Activated CD4-positive, alpha-beta T cell treated with anti-CD3 and anti-CD28 coated beads for 36 hours (primary cell): ENCODE measurements around the gene LOC101059915.
"Not testable (repeated sequence)": the region's sequence is repeated elsewhere in the genome, so short reads cannot be mapped to it uniquely, and the experiment has no call there.

Experiments used
- ATAC-seq: fragments of 200-7000 bp; cut with Tn5 transposase; one replicate; pipeline ENCODE4 v1.10.0; 2021; ENCODE audit warnings: mild to moderate bottlenecking, moderate library complexity
- CTCF ChIA-PET: fragments of 350-600 bp; sonication (Branson Sonifier 250); formaldehyde crosslinking; loops from one replicate; lab custom pipeline; 2021; ENCODE audit warnings: antibody characterized with exemption; lab: Charles Lee
- POLR2A ChIA-PET: fragments of 350-600 bp; sonication (Branson Sonifier 250); formaldehyde crosslinking; loops from one replicate; lab custom pipeline; 2021; ENCODE audit warnings: antibody characterized with exemption, inconsistent platforms; lab: Charles Lee
- DNase-seq: peaks from one replicate; pipeline ENCODE4 v3.0.0-alpha.2; 2020
- H3K27ac Mint-ChIP-seq: one replicate; pipeline ENCODE4 v1.8.0; 2021; ENCODE audit warnings: mixed read lengths
- H3K27me3 Mint-ChIP-seq: one replicate; pipeline ENCODE4 v1.8.0; 2021; ENCODE audit warnings: mixed read lengths
- H3K36me3 Mint-ChIP-seq: one replicate; pipeline ENCODE4 v1.8.0; 2021; ENCODE audit warnings: low read depth, mixed read lengths
- H3K4me1 Mint-ChIP-seq: one replicate; pipeline ENCODE4 v1.8.0; 2021; ENCODE audit warnings: mixed read lengths
- H3K4me3 Mint-ChIP-seq: one replicate; pipeline ENCODE4 v1.8.0; 2021; ENCODE audit warnings: mild to moderate bottlenecking, moderate library complexity, mixed read lengths
- H3K9me3 Mint-ChIP-seq: one replicate; pipeline ENCODE4 v1.8.0; 2021; ENCODE audit warnings: low read depth, mixed read lengths
- intact Hi-C, 2 experiments: fragments of 100-400 bp; cut with DNase I in 1 of 2; cut with micrococcal nuclease in 1 of 2; formaldehyde crosslinking; loops; one replicate each; pipeline versions ENCODE4 v1.14.2 to v1.15.1; 2022 to 2024; cut with DNase I, micrococcal nuclease

LOC101059915 gene

GRCh38 chrX:71671938-71672337 lies 4.6 kb downstream of the LOC101059915 start:
- ATAC-seq, result no peak
- DNase-seq, result no peak
- ChIA-PET CTCF (no interaction called here), POLR2A (no interaction called here)
- Mint-ChIP-seq H3K4me1 (peaks cover 23% of the 10 kb centered on the region), H3K36me3 (no peaks in the 10 kb centered on the region), H3K9me3 (no peaks in the 10 kb centered on the region), H3K4me3 (no peak overlapping the region), H3K27me3 (peaks cover 4% of the 10 kb centered on the region), H3K27ac (no peak overlapping the region)
- intact Hi-C loops, result no loop called here

GRCh38 chrX:71675636-71676035 lies 8.3 kb downstream of the LOC101059915 start:
- H3K27me3 Mint-ChIP-seq, H3K36me3 Mint-ChIP-seq, H3K9me3 Mint-ChIP-seq, DNase-seq, H3K27ac Mint-ChIP-seq, CTCF ChIA-PET, H3K4me3 Mint-ChIP-seq, intact Hi-C loops, POLR2A ChIA-PET, ATAC-seq: not testable (repeated sequence)
- peaks cover 16% of the 10 kb centered on the region for H3K4me1 Mint-ChIP-seq

GRCh38 chrX:71676068-71676795 lies 8.9 kb downstream of the LOC101059915 start:
- intact Hi-C loops, H3K27ac Mint-ChIP-seq, ATAC-seq, H3K4me3 Mint-ChIP-seq, H3K9me3 Mint-ChIP-seq, H3K36me3 Mint-ChIP-seq, CTCF ChIA-PET, POLR2A ChIA-PET, DNase-seq, H3K27me3 Mint-ChIP-seq: not testable (repeated sequence)
- peaks cover 10% of the 10 kb centered on the region for H3K4me1 Mint-ChIP-seq

DNA sequence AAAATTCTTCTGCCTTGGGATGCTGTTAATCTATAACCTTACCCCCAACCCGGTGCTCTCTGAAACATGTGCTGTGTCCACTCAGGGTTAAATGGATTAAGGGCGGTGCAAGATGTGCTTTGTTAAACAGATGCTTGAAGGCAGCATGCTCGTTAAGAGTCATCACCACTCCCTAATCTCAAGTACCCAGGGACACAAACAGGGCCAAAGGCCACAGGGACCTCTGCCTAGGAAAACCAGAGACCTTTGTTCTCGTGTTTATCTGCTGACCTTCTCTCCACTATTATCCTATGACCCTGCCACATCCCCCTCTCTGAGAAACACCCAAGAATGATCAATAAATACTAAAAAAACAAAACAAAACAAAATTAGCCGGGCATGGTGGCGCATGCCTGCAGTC lies 9.8 kb downstream of the LOC101059915 start:
- intact Hi-C loops, CTCF ChIA-PET: not testable (repeated sequence)

DNA sequence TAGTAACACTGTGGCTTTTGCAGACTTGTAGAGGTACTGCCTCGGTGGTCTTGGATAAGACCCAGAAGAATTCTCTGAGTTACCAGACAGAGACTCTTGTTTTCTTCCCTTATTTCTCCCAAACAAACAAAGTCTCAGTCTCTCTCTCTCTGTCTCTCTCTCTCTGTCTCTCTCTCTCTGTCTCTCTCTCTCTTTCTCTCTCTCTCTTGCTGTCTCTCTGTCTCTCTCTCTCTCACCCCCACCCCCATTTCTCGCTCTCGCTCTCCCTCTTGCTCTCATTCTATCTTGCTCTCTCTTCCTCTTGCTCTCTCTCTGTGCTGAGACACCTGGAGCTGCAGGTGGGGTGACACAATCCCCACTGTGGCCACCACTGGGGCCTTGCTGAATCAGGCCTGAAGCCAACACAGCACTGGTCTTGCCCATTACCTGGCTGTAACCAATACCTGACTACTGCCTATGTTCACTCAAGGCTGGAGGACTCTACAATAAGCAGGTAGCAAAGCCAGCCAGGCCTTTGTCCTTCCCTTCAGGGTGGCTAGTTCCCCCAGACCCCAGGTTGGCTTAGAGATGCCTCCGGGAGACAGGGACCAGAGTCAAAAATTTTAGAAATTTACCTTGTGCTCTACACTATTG lies 12.3 kb downstream of the LOC101059915 start:
- ChIA-PET POLR2A (no interaction called here), CTCF (no interaction called here)
- H3K27ac Mint-ChIP-seq, result no peak overlapping the region
- intact Hi-C loops, result no loop called here
- DNase-seq, result no peak
- no peak overlapping the region for H3K4me3 Mint-ChIP-seq
- H3K9me3 Mint-ChIP-seq, result no peaks in the 10 kb centered on the region
- H3K36me3 Mint-ChIP-seq, result no peaks in the 10 kb centered on the region
- H3K27me3 Mint-ChIP-seq, result peaks cover 1% of the 10 kb centered on the region
- ATAC-seq, result no peak
- H3K4me1 Mint-ChIP-seq, result no peaks in the 10 kb centered on the region

More for the DNA sequence above, 9.8 kb downstream of the LOC101059915 start:
- ATAC-seq, H3K27ac Mint-ChIP-seq, POLR2A ChIA-PET, H3K27me3 Mint-ChIP-seq, H3K9me3 Mint-ChIP-seq, H3K4me3 Mint-ChIP-seq, DNase-seq, H3K4me1 Mint-ChIP-seq, H3K36me3 Mint-ChIP-seq: not testable (repeated sequence)

- H3K9me3 Mint-ChIP-seq, intact Hi-C loops, H3K36me3 Mint-ChIP-seq, POLR2A ChIA-PET, CTCF ChIA-PET, H3K27ac Mint-ChIP-seq, H3K4me1 Mint-ChIP-seq, H3K27me3 Mint-ChIP-seq, H3K4me3 Mint-ChIP-seq, DNase-seq: not testable (repeated sequence)
- peak; percentile 77 for ATAC-seq
These were observed 29.5 kb downstream of the LOC101059915 start for GRCh38 chrX:71696641-71697465.

DNA sequence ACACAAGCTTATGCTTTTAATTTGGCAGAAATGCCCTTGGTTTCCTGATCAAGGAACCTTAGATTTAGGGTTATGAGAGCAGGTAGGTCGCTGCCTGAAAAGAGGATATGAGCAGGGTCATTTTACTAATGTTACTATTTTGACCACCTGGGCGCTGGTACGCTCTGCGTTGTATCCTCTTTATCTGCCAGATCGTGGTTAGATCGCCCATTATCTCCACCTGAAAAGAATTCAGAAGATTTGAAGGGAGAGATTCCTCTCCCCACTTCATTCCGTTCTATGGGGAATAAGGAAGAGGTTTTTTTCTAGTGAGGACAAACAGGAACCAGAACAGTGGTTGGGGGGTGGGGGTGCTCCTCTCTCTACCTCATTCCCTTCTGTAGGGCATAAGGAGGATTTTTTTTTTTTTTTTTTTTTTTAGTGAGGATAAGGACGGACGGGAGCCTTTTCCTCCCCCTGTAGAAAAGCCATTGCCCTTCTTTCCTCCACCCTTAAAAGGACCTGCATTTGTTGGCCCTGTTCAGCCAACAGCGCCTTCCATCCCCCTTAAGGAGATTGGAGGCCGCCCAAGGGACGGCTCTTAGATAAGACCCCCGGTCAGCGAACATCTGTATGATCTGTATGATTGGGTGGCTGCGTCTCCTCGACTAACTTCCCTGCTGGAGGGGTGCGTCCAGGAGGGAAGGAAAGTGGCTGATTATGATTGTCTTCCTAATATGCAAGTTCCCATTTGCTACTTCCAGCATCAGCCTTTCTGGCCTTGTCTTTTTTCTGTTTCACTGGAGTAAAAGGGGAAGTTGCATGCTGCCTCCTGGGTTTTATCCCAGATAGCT lies 30.3 kb downstream of the LOC101059915 start:
- intact Hi-C loops, H3K4me3 Mint-ChIP-seq, H3K4me1 Mint-ChIP-seq, H3K36me3 Mint-ChIP-seq, DNase-seq, H3K27ac Mint-ChIP-seq, CTCF ChIA-PET, H3K27me3 Mint-ChIP-seq, ATAC-seq, H3K9me3 Mint-ChIP-seq, POLR2A ChIA-PET: not testable (repeated sequence)

DNA sequence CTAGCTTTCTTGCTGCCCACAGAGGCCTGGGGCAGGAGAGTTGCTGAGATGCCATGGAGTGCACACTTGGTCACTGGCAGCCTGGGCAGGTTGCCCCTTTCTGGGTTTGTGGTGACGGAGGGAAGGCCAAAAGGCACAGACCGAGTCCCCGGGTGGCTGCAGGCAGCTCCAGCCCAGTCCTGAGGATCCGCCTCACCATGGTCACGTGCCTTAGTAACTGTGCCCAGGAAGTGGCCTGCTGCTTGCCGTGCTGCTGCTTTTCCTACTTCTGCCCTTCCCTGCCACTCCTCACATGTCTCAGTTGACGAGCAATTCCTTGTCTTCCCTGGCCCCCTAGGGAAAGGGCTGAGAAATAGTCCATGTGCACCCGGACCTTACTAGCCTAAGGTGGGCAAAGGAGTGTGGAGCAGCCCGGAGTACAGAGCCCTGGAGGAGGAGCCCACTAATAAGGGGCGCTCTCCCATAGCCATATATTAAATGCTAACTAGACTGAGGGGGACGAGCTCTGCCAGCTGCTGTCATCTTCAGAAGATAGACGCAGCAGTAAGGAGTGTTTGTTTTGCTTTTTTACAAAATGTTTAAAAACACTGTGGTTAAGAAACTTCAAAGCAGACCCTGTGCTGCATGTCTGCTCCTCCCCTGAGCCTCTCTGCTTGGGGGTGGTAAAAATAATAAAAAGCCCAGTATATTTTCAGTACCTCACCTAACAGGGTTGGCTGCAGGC lies 31.1 kb downstream of the LOC101059915 start:
- H3K4me3 Mint-ChIP-seq, CTCF ChIA-PET, intact Hi-C loops, H3K27ac Mint-ChIP-seq, POLR2A ChIA-PET, H3K36me3 Mint-ChIP-seq, ATAC-seq, H3K9me3 Mint-ChIP-seq, H3K27me3 Mint-ChIP-seq, H3K4me1 Mint-ChIP-seq, DNase-seq: not testable (repeated sequence)

DNA sequence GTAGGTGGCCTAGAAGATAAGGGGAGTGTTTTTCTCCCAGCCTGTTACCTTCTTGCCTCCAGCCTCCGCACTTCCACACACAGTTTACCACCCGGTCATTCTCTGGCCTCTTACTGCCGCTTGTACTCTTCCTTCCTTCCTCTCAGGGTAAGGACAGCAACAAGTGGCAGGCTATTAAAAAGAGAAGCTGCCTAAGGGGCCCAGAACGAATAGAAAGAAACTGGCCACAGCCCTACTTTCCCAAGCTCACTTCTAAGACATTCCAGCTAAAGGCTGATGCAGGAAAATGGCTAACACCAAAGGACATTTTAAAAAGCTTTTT lies 31.6 kb downstream of the LOC101059915 start:
- H3K27me3 Mint-ChIP-seq, H3K4me1 Mint-ChIP-seq, CTCF ChIA-PET: not testable (repeated sequence)

GRCh38 chrX:71702853-71703252 lies 35.5 kb downstream of the LOC101059915 start:
- H3K9me3 Mint-ChIP-seq, H3K27ac Mint-ChIP-seq, H3K4me1 Mint-ChIP-seq, H3K27me3 Mint-ChIP-seq, intact Hi-C loops, CTCF ChIA-PET, H3K36me3 Mint-ChIP-seq, H3K4me3 Mint-ChIP-seq, POLR2A ChIA-PET, DNase-seq: not testable (repeated sequence)
- ATAC-seq, result peak; percentile 39

More for the DNA sequence above, 31.6 kb downstream of the LOC101059915 start:
- H3K36me3 Mint-ChIP-seq, POLR2A ChIA-PET, H3K27ac Mint-ChIP-seq, ATAC-seq, H3K9me3 Mint-ChIP-seq, H3K4me3 Mint-ChIP-seq, intact Hi-C loops, DNase-seq: not testable (repeated sequence)

GRCh38 chrX:71714064-71714463 lies 46.7 kb downstream of the LOC101059915 start:
- CTCF ChIA-PET, H3K4me1 Mint-ChIP-seq, H3K9me3 Mint-ChIP-seq, H3K4me3 Mint-ChIP-seq, DNase-seq, ATAC-seq, POLR2A ChIA-PET, H3K27ac Mint-ChIP-seq, H3K36me3 Mint-ChIP-seq, H3K27me3 Mint-ChIP-seq, intact Hi-C loops: not testable (repeated sequence)
